ENCODE results near the gene TM9SF3.

The TM9SF3 gene

GRCh38 chr10:96470116-96470743 is 116.6 kb downstream of the TM9SF3 start:
- no peak for DNase-seq (ENCODE audit: low read depth)

- no peak for DNase-seq (ENCODE audit: low read depth)
Measured at GRCh38 chr10:96468845-96469244, 118.0 kb downstream of the TM9SF3 start.
